ENCODE measurements around the gene PCSK4.
"Not testable (repeated sequence)": the region's sequence is repeated elsewhere in the genome, so short reads cannot be mapped to it uniquely, and the experiment has no call there.

Gene PCSK4

GRCh38 chr19:1501200-1501595 lies 11.0 kb upstream of the PCSK4 start:
- no peak for DNase-seq (ENCODE audit: low spot score)
- TF ChIP-seq, protein P1, sequence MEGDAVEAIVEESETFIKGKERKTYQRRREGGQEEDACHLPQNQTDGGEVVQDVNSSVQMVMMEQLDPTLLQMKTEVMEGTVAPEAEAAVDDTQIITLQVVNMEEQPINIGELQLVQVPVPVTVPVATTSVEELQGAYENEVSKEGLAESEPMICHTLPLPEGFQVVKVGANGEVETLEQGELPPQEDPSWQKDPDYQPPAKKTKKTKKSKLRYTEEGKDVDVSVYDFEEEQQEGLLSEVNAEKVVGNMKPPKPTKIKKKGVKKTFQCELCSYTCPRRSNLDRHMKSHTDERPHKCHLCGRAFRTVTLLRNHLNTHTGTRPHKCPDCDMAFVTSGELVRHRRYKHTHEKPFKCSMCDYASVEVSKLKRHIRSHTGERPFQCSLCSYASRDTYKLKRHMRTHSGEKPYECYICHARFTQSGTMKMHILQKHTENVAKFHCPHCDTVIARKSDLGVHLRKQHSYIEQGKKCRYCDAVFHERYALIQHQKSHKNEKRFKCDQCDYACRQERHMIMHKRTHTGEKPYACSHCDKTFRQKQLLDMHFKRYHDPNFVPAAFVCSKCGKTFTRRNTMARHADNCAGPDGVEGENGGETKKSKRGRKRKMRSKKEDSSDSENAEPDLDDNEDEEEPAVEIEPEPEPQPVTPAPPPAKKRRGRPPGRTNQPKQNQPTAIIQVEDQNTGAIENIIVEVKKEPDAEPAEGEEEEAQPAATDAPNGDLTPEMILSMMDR (IDR thresholded peaks at IDR 0.05; ENCODE audit: extremely low read depth, missing control alignments), result no peak

DNA sequence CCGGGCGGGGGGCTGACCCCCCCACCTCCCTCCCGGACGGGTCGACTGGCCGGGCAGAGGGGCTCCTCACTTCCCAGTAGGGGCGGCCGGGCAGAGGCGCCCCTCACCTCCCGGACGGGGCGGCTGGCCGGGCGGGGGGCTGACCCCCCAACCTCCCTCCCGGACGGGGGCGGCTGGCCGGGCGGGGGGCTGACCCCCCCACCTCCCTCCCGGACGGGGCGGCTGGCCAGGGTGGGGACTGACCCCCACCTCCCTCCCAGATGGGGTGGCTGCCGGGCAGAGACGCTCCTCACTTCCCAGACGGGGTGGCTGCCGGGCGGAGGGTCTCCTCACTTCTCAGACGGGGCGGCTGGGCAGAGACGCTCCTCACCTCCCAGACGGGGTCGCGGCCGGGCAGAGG lies 9.1 kb upstream of the PCSK4 start:
- DNase-seq (ENCODE audit: low spot score), result not testable (repeated sequence)

- TF ChIP-seq, protein P1 (IDR thresholded peaks at IDR 0.05; ENCODE audit: extremely low read depth, missing control alignments), result no peak
- no peak for DNase-seq (ENCODE audit: low spot score)
Measured at GRCh38 chr19:1497578-1498235, 7.6 kb upstream of the PCSK4 start.

GRCh38 chr19:1496714-1497577 lies 6.8 kb upstream of the PCSK4 start:
- no peak for DNase-seq (ENCODE audit: low spot score)
- TF ChIP-seq, protein P1 (IDR thresholded peaks at IDR 0.05; ENCODE audit: extremely low read depth, missing control alignments), result no peak

DNA sequence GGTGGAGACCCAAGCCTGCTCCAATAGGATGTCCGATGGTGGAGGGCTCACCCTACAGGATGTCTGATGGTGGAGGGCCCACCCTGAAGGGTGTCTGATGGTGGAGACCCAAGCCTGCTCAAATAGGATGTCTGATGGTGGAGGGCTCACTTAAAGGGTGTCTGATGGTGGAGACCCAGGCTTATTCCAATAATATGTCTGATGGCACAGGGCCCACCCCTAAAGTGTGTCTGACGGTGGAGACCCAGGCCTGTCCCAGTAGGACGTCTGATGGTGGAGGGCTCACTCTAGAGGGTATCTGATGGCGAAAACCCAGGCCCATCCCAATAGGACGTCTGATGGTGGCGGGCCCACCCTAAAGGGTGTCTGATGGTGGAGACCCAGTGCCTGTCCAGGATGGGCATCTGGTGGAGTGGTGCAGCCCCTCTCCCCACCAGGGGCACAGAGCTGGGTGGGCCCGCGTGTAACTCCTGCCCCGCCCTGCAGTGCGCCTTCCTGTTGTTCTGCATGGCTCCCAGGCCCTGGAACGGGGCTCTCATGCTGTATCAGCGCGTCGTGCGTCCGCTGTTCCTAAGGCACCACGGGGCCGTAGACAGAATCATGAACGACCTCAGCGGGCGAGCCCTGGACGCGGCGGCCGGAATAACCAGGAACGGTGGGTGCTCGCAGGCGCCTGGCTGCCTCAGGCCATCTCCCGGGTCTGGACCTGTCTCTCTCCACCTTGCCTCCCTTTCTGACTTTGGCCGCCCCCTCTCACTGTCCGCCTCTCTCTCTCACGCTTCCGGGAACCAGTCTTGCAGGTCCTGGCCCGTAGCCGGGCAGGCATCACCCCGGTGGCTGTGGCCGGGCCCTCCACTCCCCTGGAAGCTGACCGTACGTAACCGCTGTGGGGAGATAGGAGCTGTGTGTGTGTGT lies 5.9 kb upstream of the PCSK4 start:
- DNase-seq (ENCODE audit: low spot score), result no peak
- TF ChIP-seq, protein P1 (IDR thresholded peaks at IDR 0.05; ENCODE audit: extremely low read depth, missing control alignments), result no peak

GRCh38 chr19:1495051-1495798 lies 5.1 kb upstream of the PCSK4 start:
- DNase-seq (ENCODE audit: low spot score), result no peak
- TF ChIP-seq, protein P1 (IDR thresholded peaks at IDR 0.05; ENCODE audit: extremely low read depth, missing control alignments), result no peak

Measured in GM20000 (cell line).